Gastrocnemius medialis (tissue), 4 donors: Measurements from ENCODE around the gene GOLGA3. TPM values are rescaled to one million over a fixed set of nuclear protein-coding genes. Genes with fewer than 3 reads are reported as not detected.
"Not testable (repeated sequence)": the region's sequence is repeated elsewhere in the genome, so short reads cannot be mapped to it uniquely, and the experiment has no call there.

Experiments used
- ATAC-seq, 2 donors: fragments of 150-250 bp; one replicate each; pipeline ENCODE4 v1.9.1; 2016
- DNase-seq, 2 donors: peaks; one replicate each; pipeline ENCODE4 v3.0.0-alpha.2; 2019
- H3K27ac ChIP-seq, 4 donors: fragments of 200-600 bp; sonication (generic); 1 replicate in 1 of 4; 2 replicates in 3 of 4; pipeline ENCODE4 v1.5.1; 2016 to 2018; ENCODE audit warnings: mild to moderate bottlenecking in 2 of 4, moderate library complexity in 1 of 4
- H3K27me3 ChIP-seq, 3 donors: fragments of 200-600 bp; sonication (generic) in 2 of 3; 1 replicate in 1 of 3; 2 replicates in 2 of 3; pipeline versions ENCODE4 v1.5.1 to v1.6.0; 2016 to 2019; ENCODE audit warnings: mild to moderate bottlenecking in 1 of 3, moderate library complexity in 1 of 3
- H3K36me3 ChIP-seq, 2 donors: fragments of 200-600 bp; sonication (generic) in 1 of 2; one replicate each; pipeline ENCODE4 v1.5.1; 2017 to 2018
- H3K4me1 ChIP-seq, 2 donors: fragments of 200-600 bp; sonication (generic) in 1 of 2; one replicate each; pipeline ENCODE4 v1.5.1; 2016 to 2017; ENCODE audit warnings: mild to moderate bottlenecking in 2 of 2
- H3K4me3 ChIP-seq, 4 donors: fragments of 200-600 bp; sonication (generic) in 3 of 4; 1 replicate in 1 of 4; 2 replicates in 3 of 4; pipeline ENCODE4 v1.5.1; 2016 to 2019; ENCODE audit warnings: mild to moderate bottlenecking in 2 of 4
- H3K9me3 ChIP-seq, 3 donors: fragments of 200-600 bp; sonication (generic) in 2 of 3; 1 replicate in 1 of 3; 2 replicates in 2 of 3; pipeline ENCODE4 v1.5.1; 2016 to 2019
- POLR2A ChIP-seq, 2 donors: fragments of 450-650 bp; IDR thresholded peaks; one replicate each; pipeline ENCODE4 v1.6.1; 2017; ENCODE audit warnings: antibody characterized with exemption in 2 of 2, mild to moderate bottlenecking in 2 of 2, moderate library complexity in 2 of 2
- in situ Hi-C, 4 donors: fragments of 200-750 bp; cut with MboI; loops; one replicate each; pipeline versions ENCODE4 v1.15.0 to v1.8.0; 2017; ENCODE audit warnings: low sequenced_read_pairs in 4 of 4
- intact Hi-C: fragments of 100-400 bp; cut with DNase I; formaldehyde crosslinking; loops from one replicate; pipeline ENCODE4 v1.15.1; 2023; ENCODE audit warnings: low total_unique reads
- total RNA-seq, 4 donors: library from RNA; depleted of rRNA; stranded (reverse); fragments of >200 nt; gene quantifications; one replicate each; pipeline versions ENCODE4 v1.1.0 to v1.2.3, GENCODE V29; 2016
- TF ChIP-seq, protein P1 (sequence below), 5 experiments: fragments of 450-650 bp in 3 of 5; fragments of 200-600 bp in 2 of 5; sonication (generic) in 2 of 5; IDR thresholded peaks in 4 of 5; conservative IDR thresholded peaks in 1 of 5; 1 replicate in 4 of 5; 2 replicates in 1 of 5; pipeline ENCODE4 v1.5.1; 2016 to 2019; ENCODE audit warnings: antibody characterized with exemption in 5 of 5, mild to moderate bottlenecking in 3 of 5, moderate library complexity in 3 of 5

The GOLGA3 gene
- total RNA-seq, 4 donors from 2014 or later: 30.0 to 50.0 (median 39.6) TPM

DNA sequence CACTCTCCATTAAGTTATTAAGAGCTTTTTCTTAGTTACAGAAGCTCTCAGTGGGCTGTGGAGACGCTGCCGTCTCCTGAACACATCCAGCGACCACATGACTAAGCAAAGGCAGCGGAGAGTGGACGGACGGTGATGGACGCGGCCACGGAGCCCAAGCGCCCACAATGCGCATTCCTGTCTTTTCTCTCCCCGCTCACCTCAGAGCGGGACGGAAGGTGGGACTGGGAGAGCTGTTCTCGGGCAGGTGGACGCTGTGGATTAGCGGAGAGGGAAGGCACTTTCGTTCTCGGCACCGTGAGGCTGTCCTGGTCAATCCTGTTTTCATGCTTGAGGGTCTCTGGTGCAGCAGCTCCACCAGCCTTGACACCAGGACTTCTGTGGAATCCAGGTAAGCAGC is 64.4 kb downstream of the GOLGA3 start:
- intact Hi-C loops: loop anchor here (5.0 kb wide), 2 partner anchors 52 to 77 kb away; partner anchors contain the start of genes PGAM5, POLE and PXMP2
- Histone ChIP-seq H3K4me3 (no peak overlapping the region), H3K4me1 (peaks cover 32 to 39% of the 10 kb centered on the region in 2 donors)

DNA sequence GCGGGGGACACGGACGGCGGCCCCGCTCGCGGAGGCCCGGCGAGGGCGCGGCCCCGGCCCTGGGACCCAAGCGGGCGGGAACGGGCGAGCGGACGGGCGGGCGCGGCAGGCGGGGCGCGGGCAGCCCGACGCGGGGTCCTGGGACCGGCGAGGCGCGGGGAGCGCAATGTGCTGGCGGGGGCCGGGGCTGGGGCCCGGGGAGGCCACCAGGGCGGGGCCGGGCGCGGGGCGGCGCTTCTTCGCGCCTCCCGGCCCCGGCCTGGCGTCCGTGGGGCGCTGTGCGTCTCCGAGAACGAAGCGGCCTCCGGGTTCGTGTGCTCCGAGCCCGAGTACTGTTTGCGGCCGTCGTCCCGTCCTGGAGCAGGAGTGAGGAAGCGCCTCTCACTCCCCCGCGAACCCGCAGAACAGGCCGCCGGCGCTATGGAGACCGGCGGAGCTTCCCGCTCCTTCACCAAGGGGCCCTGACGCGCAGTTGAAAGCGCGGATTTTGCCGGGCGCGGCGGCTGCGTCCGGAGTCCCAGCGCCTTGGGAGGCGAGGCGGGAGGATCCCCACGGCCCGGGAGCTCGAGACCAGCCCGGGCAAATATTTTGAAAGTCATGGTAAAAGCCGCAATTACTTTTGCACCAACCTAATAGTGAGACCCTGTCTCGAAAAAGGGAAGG is 66.6 kb downstream of the GOLGA3 start:
- DNase-seq (peak; percentile 71 to 79), ATAC-seq (peak; percentile 87 to 90)
- Histone ChIP-seq H3K36me3 (peaks cover 0 to 3% of the 10 kb centered on the region in 2 donors), H3K9me3 (no peaks in the 10 kb centered on the region), H3K27me3 (no peaks in the 10 kb centered on the region), H3K4me1 (peaks cover 29 to 35% of the 10 kb centered on the region in 2 donors), H3K27ac (peak overlapping the region; percentile 94 to 100 (median 99)), H3K4me3 (peak overlapping the region; percentile 81 to 98 (median 89))
- in situ Hi-C loops (no loop called here), intact Hi-C loops (loop anchor here (2.0 to 5.0 kb wide), 4 partner anchors 50 to 369 kb away; partner anchors contain the start of genes GOLGA3, PGAM5, POLE and PXMP2)
- peak; percentile 66 to 68 for TF ChIP-seq POLR2A (IDR thresholded peaks at IDR 0.05)
- TF ChIP-seq, protein P1, sequence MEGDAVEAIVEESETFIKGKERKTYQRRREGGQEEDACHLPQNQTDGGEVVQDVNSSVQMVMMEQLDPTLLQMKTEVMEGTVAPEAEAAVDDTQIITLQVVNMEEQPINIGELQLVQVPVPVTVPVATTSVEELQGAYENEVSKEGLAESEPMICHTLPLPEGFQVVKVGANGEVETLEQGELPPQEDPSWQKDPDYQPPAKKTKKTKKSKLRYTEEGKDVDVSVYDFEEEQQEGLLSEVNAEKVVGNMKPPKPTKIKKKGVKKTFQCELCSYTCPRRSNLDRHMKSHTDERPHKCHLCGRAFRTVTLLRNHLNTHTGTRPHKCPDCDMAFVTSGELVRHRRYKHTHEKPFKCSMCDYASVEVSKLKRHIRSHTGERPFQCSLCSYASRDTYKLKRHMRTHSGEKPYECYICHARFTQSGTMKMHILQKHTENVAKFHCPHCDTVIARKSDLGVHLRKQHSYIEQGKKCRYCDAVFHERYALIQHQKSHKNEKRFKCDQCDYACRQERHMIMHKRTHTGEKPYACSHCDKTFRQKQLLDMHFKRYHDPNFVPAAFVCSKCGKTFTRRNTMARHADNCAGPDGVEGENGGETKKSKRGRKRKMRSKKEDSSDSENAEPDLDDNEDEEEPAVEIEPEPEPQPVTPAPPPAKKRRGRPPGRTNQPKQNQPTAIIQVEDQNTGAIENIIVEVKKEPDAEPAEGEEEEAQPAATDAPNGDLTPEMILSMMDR (IDR thresholded peaks at IDR 0.05 in 4 of 5, conservative IDR thresholded peaks at IDR 0.05 in 1 of 5): peak in 3 of 5 experiments; percentile 22 to 44 (median 38)

More for the DNA sequence above, 64.4 kb downstream of the GOLGA3 start:
- no peaks in the 10 kb centered on the region for H3K9me3 ChIP-seq
- ATAC-seq (no peak), DNase-seq (no peak)
- in situ Hi-C loops: no loop called here
- no peak overlapping the region for H3K27ac ChIP-seq
- no peaks in the 10 kb centered on the region for H3K36me3 ChIP-seq
- TF ChIP-seq, protein P1 (IDR thresholded peaks at IDR 0.05 in 4 of 5, conservative IDR thresholded peaks at IDR 0.05 in 1 of 5): no peak
- TF ChIP-seq POLR2A (IDR thresholded peaks at IDR 0.05): no peak
- H3K27me3 ChIP-seq: no peaks in the 10 kb centered on the region

DNA sequence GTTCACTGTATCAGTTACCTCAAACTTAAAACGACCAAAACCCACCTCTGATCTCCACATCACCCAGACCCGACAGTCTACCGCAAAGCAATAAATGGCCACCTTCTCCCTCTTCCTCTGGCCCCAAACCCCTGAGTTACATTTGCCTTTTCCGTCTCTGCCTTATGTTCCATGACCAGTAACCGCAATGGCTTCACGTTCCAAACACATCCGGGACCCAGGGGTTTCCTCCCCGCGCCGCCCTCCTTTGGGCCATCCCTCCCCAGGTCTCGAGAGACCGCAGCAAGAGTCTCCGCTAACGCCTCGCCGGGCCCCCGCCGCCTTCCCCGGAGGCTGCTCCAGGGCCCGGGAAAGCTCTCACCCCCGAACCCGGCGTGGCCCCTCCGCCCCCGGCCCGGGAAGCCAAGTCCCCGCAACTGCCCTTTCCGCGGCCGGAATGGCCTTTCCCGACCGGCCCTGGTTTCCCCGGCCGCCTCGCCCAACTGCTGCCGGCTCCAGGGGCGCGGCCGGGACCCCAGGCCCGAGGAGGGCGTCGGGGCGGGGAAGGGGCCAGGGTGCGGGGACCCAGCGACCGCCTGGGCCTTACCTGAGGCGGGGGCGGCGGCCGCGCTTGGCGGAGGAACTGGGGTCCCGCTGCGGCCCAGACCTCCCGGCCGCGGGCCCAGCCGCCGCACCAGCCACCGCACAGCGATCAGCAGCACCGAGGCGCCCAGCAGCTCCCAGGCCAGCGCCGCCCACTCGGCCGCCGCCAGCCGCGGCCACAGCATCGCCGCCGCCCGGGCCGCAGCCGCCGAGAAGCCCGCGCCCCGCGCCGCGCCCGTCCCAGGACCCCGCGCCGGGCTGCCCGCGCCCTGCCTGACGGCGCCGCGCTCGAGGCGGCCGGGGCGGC is 67.4 kb downstream of the GOLGA3 start, which contains the start of gene ANKLE2:
ANKLE2 (minus strand) TSS at position 801 of the 889 bp plus-strand sequence; CDS start at position 767, 34 bp downstream.
- ATAC-seq: peak; percentile 73 to 80
- Histone ChIP-seq H3K4me3 (peak within 1 kb of the TSS; percentile 86 to 98 (median 90)), H3K4me1 (peaks cover 21 to 32% of the 10 kb centered on the region in 2 donors), H3K9me3 (no peaks in the 10 kb centered on the region), H3K27me3 (no peaks in the 10 kb centered on the region), H3K27ac (peak within 1 kb of the TSS; percentile 94 to 100 (median 99)), H3K36me3 (peaks cover 0 to 7% of the 10 kb centered on the region in 2 donors)
- in situ Hi-C loops: no loop called here
- intact Hi-C loops: loop anchor here (2.0 to 5.0 kb wide), 4 partner anchors 49 to 370 kb away; partner anchors contain the start of genes GOLGA3, PGAM5, POLE and PXMP2
- TF ChIP-seq POLR2A (IDR thresholded peaks at IDR 0.05): peak in 1 of 2 donors; percentile 2
- TF ChIP-seq, protein P1 (IDR thresholded peaks at IDR 0.05 in 4 of 5, conservative IDR thresholded peaks at IDR 0.05 in 1 of 5): no peak
- DNase-seq: peak in 1 of 2 donors; percentile 28

DNA sequence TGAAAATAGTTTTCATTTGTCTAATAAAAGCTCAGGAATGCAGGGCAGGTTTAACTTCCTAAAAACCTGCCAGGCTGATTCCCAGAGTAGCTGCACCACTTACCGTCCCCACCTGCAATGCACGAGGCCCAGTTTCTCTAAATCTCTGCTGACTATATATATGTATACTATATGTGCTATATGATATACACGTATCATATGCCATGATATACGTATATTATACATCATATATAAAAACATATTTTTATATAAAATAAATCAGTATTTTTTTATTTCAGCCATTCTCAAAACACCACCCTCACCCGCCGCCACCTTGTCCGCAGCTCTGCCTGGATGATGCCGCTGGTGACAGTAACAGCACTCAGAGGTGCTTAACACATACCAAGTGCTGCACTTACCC is 69.3 kb downstream of the GOLGA3 start:
- H3K4me3 ChIP-seq: no peak overlapping the region
- intact Hi-C loops: no loop called here
- DNase-seq (no peak), ATAC-seq (no peak)
- H3K27ac ChIP-seq: no peak overlapping the region
- H3K9me3 ChIP-seq: no peaks in the 10 kb centered on the region
- peaks cover 21 to 30% of the 10 kb centered on the region in 2 donors for H3K4me1 ChIP-seq
- H3K27me3 ChIP-seq: no peaks in the 10 kb centered on the region
- no peak for TF ChIP-seq POLR2A (IDR thresholded peaks at IDR 0.05)
- TF ChIP-seq, protein P1 (IDR thresholded peaks at IDR 0.05 in 4 of 5, conservative IDR thresholded peaks at IDR 0.05 in 1 of 5): no peak
- in situ Hi-C loops: no loop called here
- H3K36me3 ChIP-seq: peaks cover 0 to 24% of the 10 kb centered on the region in 2 donors

DNA sequence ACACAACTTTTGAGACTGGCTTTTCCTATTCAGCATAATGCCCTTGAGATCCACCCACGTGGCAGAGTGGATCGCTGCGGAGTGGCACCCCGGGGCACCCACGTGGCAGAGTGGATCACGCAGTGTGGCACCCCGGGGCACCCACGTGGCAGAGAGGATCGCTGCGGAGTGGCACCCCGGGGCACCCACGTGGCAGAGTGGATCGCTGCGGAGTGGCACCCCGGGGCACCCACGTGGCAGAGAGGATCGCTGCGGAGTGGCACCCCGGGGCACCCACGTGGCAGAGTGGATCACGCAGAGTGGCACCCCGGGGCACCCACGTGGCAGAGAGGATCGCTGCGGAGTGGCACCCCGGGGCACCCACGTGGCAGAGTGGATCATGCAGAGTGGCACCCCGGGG is 69.8 kb downstream of the GOLGA3 start:
- DNase-seq, in situ Hi-C loops, intact Hi-C loops, H3K4me3 ChIP-seq, H3K27me3 ChIP-seq, ATAC-seq, H3K27ac ChIP-seq, H3K9me3 ChIP-seq: not testable (repeated sequence)
- Histone ChIP-seq H3K36me3 (peaks cover 0 to 28% of the 10 kb centered on the region in 2 donors), H3K4me1 (peaks cover 21 to 30% of the 10 kb centered on the region in 2 donors)
